ENCODE results near the gene EVC2.

GRCh38 chr4:5713861-5714260 lies 5.5 kb upstream of the EVC2 start:
- TF ChIP-seq PATZ1 (CRISPR knock-in tag; IDR thresholded peaks at IDR 0.05; ENCODE audit: borderline replicate concordance) (no peak), OSR1 (CRISPR knock-in tag; IDR thresholded peaks at IDR 0.05) (no peak), CSDC2 (CRISPR knock-in tag; IDR thresholded peaks at IDR 0.05) (no peak), TOX (CRISPR knock-in tag; IDR thresholded peaks at IDR 0.05; ENCODE audit: borderline replicate concordance) (no peak), ZFP30 (CRISPR knock-in tag; IDR thresholded peaks at IDR 0.05) (no peak), BACH2 (CRISPR knock-in tag; IDR thresholded peaks at IDR 0.05; ENCODE audit: borderline replicate concordance) (no peak), ISL1 (CRISPR knock-in tag; IDR thresholded peaks at IDR 0.05) (no peak), CSRNP3 (CRISPR knock-in tag; IDR thresholded peaks at IDR 0.05) (no peak), ARNTL (CRISPR knock-in tag; IDR thresholded peaks at IDR 0.05; ENCODE audit: borderline replicate concordance, low read depth) (no peak), SNAI2 (CRISPR knock-in tag; IDR thresholded peaks at IDR 0.05) (no peak), CREB5 (CRISPR knock-in tag; IDR thresholded peaks at IDR 0.05; ENCODE audit: low read depth) (no peak), ZFP3 (CRISPR knock-in tag; IDR thresholded peaks at IDR 0.05) (no peak), ZNF8 (CRISPR knock-in tag; IDR thresholded peaks at IDR 0.05) (no peak)

Data from SK-N-SH treated with all-trans-retinoic acid at 6 μM for 48 hours (cell line).